Measurements from ENCODE around the gene RPL10A. TPM values are rescaled to one million over a fixed set of nuclear protein-coding genes. Genes with fewer than 3 reads are reported as not detected.

RPL10A gene
- total and polyA plus RNA-seq, 2 of the 13 experiments (the other 11 are each of a cell fraction or from before 2014, with no cell fraction given), result 1,854 to 2,726 TPM

DNA sequence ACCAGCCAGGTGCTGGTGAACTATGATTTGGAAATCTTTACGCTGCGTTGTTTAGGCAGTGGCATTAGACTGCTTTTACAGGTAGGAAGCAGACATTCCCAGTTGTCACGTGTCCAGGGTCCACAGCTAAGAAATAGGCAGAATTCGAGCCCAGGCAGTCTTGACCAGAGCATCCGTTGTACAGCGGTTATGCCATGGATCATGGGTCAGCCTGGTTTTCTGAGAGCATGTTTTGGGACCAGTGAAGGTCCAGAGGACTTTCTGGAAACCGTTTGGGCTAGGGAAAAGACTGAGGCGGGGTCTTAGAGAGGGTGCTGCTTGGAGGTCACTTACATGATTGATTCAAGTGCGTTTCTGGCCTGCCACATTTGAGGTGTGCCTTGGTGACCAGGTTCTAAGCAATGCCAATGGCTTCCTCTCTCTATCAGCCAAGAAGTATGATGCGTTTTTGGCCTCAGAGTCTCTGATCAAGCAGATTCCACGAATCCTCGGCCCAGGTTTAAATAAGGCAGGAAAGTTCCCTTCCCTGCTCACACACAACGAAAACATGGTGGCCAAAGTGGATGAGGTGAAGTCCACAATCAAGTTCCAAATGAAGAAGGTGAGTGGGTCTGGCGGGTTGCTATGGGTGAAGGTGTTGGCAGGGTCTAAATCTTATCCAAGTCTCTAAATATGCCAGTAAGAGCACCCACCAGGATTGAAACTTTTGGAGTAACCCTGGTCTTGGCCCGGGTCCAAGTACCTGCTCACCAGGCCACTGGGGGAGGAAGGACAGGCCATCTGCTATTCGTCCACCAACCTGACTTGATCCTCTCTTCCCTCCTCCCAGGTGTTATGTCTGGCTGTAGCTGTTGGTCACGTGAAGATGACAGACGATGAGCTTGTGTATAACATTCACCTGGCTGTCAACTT, 1.8 kb downstream of the RPL10A start (continued):
- TF ChIP-seq, protein P1, sequence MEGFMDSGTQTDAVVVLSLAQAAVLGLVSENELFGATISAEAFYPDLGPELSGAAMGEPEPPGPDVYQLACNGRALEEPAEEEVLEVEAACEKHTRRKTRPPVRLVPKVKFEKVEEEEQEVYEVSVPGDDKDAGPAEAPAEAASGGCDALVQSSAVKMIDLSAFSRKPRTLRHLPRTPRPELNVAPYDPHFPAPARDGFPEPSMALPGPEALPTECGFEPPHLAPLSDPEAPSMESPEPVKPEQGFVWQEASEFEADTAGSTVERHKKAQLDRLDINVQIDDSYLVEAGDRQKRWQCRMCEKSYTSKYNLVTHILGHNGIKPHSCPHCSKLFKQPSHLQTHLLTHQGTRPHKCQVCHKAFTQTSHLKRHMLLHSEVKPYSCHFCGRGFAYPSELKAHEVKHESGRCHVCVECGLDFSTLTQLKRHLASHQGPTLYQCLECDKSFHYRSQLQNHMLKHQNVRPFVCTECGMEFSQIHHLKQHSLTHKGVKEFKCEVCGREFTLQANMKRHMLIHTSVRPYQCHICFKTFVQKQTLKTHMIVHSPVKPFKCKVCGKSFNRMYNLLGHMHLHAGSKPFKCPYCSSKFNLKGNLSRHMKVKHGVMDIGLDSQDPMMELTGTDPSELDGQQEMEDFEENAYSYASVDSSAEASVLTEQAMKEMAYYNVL (CRISPR knock-in tag; IDR thresholded peaks at IDR 0.05; ENCODE audit: borderline replicate concordance), result 0 out of 2 replicates have a peak, but pooled peaks have one; percentile 11
- TF ChIP-seq ZNF547 (CRISPR knock-in tag; IDR thresholded peaks at IDR 0.05) (0 out of 2 replicates have a peak, but pooled peaks have one; percentile 54), ZBTB8A (CRISPR knock-in tag; IDR thresholded peaks at IDR 0.05; ENCODE audit: borderline replicate concordance, low read depth) (no peak), SNAI1 (CRISPR knock-in tag; IDR thresholded peaks at IDR 0.05; ENCODE audit: borderline replicate concordance) (no peak), ZNF331 (CRISPR knock-in tag; IDR thresholded peaks at IDR 0.05) (0 out of 2 replicates have a peak, but pooled peaks have one; percentile 13), ZNF446 (CRISPR knock-in tag; IDR thresholded peaks at IDR 0.05) (peak; percentile 44; the same call in 1 of the 2 replicates), ZNF530 (CRISPR knock-in tag; IDR thresholded peaks at IDR 0.05; ENCODE audit: low read depth) (no peak), TAF1 (CRISPR knock-in tag; IDR thresholded peaks at IDR 0.05) (no peak), TMF1 (CRISPR knock-in tag; IDR thresholded peaks at IDR 0.05; ENCODE audit: low read depth) (peak; percentile 69; the same call in 1 of the 2 replicates), FIP1L1 (IDR thresholded peaks at IDR 0.05; ENCODE audit: borderline replicate concordance, insufficient read depth, low read depth, low read length) (0 out of 2 replicates have a peak, but pooled peaks have one; percentile 26), POLR2A (IDR thresholded peaks at IDR 0.05; ENCODE audit: insufficient read depth in 1 of 2, low read depth in 2 of 2, low read length in 2 of 2) (peak in 1 of 2 experiments; percentile 59; a peak in 2 of 4 replicates), MYC (CRISPR knock-in tag; IDR thresholded peaks at IDR 0.05; ENCODE audit: borderline replicate concordance) (0 out of 2 replicates have a peak, but pooled peaks have one; percentile 26), EED (CRISPR knock-in tag; IDR thresholded peaks at IDR 0.05) (no peak), FOXA1 (IDR thresholded peaks at IDR 0.05) (no peak), FOXA1 (CRISPR knock-in tag; IDR thresholded peaks at IDR 0.05) (no peak)
- TF ChIP-seq, protein P2, sequence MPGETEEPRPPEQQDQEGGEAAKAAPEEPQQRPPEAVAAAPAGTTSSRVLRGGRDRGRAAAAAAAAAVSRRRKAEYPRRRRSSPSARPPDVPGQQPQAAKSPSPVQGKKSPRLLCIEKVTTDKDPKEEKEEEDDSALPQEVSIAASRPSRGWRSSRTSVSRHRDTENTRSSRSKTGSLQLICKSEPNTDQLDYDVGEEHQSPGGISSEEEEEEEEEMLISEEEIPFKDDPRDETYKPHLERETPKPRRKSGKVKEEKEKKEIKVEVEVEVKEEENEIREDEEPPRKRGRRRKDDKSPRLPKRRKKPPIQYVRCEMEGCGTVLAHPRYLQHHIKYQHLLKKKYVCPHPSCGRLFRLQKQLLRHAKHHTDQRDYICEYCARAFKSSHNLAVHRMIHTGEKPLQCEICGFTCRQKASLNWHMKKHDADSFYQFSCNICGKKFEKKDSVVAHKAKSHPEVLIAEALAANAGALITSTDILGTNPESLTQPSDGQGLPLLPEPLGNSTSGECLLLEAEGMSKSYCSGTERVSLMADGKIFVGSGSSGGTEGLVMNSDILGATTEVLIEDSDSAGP (CRISPR knock-in tag; IDR thresholded peaks at IDR 0.05; ENCODE audit: borderline replicate concordance), result 0 out of 2 replicates have a peak, but pooled peaks have one; percentile 25
- TF ChIP-seq, protein P3, sequence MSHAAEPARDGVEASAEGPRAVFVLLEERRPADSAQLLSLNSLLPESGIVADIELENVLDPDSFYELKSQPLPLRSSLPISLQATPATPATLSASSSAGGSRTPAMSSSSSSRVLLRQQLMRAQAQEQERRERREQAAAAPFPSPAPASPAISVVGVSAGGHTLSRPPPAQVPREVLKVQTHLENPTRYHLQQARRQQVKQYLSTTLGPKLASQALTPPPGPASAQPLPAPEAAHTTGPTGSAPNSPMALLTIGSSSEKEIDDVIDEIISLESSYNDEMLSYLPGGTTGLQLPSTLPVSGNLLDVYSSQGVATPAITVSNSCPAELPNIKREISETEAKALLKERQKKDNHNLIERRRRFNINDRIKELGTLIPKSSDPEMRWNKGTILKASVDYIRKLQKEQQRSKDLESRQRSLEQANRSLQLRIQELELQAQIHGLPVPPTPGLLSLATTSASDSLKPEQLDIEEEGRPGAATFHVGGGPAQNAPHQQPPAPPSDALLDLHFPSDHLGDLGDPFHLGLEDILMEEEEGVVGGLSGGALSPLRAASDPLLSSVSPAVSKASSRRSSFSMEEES (CRISPR knock-in tag; IDR thresholded peaks at IDR 0.05), result peak; percentile 47; the same call in 1 of the 2 replicates
